HG02943 (cell line): Measurements from ENCODE around the gene SNX5.
A peak's percentile ranks its signal among the peaks of the same experiment; 100 is the strongest.

ENCODE experiments used
- ATAC-seq: cut with Tn5 transposase; IDR thresholded peaks from one replicate; pipeline ENCODE4 v1.9.1; 2021; ENCODE audit warnings: mild to moderate bottlenecking, low read depth, moderate library complexity; ENCODE audit not compliant: unreplicated experiment

The SNX5 gene

GRCh38 chr20:17943343-17943742 lies 25.3 kb downstream of the SNX5 start:
- ATAC-seq: no peak

- ATAC-seq: no peak
These were observed 26.8 kb downstream of the SNX5 start for GRCh38 chr20:17941826-17942196.

- no peak for ATAC-seq
These were observed 27.3 kb downstream of the SNX5 start for GRCh38 chr20:17941087-17941825.

- no peak for ATAC-seq
These were observed 28.2 kb downstream of the SNX5 start for GRCh38 chr20:17940224-17940971.

GRCh38 chr20:17939622-17940223 lies 28.9 kb downstream of the SNX5 start:
- no peak for ATAC-seq

DNA sequence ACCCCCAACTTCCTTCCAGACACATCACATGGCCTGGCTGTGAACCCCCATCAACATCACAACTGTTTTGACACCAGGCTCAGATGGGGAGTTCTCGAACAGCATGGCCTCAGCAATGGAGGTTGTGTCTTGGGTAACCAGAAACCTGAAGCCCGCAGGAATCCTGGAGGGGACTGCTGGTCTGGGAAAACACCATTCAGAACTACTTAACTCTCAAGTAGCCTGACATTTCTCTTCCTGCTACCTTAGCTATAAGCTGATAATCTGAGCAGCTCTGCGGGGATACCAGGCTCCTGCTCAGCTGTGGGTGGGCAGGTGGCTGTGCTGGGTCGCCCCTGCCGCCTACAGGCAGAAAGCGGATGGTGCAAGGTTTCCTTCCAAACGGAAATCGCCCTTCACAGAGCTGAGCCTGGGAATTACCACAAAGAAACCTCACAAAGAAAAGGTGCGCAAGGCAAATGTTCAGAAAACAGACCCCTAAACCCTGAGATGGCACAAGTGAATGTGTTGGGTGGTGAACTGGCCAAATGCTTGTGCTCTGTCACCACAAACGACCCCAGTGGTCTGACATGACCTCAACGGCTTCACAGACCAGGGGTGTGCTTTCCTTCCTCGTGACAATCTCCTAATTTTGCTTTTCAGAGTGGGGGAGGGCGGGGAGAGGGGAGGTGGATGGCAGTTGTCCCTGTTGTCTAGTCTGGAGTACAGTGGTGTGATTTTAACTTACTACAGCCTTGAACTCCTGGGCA lies 29.5 kb downstream of the SNX5 start:
- peak; percentile 69 for ATAC-seq

DNA sequence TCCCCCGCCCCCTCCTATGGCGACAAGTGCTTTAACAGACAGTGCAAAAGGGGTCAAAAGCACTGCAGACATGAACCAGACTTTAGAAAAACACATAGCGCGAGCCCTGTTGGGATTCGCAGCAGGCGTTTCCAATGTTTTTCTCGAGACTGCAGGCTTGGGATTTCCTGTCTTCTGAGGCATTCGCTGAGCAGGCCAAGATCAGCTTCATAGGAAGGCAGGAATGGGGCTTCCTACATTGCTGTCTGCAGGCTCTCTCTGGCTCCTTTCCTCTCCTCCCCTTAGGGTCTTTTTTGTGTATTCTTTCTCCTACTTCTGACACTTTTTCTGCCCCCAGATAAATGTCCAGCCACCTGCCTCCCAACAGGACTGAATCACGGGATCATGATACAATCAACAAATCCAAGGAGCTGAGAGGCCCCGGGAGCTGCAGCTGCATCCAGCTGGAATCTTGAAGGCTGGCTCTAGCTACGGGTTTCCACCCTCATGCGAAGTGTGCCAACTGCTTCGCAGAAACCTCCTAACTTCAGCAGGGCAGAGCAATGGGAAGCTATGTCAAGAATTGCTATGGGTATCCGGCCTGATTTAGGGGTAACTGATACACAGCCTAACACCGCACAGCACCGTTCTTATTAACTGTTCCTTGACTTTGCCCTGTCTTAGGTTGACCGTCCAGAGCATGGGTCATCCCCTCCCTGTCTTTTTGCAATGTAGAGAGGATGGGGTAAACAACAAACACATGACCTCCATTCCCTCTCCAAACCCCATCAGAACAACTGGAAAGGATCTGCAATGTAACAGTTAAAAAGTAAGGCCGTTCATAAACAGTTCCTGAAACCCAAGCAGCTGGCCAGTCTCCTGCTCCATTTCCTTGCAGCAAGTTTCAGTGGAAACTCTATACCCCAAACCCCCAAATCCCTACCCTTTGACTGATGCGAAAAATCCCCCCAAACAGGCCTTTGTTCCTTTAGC lies 31.5 kb downstream of the SNX5 start:
- ATAC-seq: no peak

DNA sequence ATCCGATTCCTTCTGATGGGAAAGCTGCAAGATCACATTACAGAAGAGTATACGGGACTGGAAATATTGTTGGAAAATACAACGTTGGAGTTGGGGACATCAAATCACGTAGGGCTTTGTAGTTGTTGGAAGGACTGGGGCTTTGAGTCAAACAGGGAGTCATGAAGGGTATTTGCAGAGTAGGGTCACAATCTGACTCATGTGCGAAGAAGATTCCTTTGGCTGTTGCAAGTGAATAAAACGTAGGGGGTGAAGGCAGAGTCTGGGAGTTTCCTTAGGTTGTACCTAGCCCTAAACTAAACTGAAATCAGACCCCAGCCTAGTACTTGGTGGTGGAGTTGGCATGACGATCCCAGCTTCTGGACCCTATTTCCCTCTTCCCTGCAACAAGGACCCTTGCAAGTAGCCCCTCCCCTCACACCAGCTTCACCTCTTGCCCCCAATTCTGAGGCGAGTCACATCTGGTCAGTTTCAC lies 32.3 kb downstream of the SNX5 start:
- no peak for ATAC-seq

- ATAC-seq: no peak
These were observed 32.8 kb downstream of the SNX5 start for GRCh38 chr20:17935761-17936160.

DNA sequence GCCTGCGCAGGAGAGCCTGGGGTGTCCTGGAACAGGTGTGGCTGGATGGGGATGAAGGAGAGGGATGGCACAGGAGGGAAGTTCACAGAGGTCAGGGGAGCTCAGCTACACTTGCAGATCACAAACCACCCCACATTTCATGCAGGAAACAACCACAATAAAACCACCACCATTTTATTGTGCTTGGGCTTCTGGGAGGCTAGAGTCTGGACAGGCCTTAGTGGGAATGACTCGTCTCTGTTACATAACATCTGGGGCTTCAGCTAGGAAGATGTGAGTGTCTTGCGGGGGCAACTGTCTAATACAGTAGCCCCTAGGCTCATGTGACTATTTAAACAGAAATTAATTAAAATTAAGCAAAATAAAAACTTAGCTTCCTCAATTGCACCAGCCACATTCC lies 33.4 kb downstream of the SNX5 start:
- no peak for ATAC-seq

- ATAC-seq: no peak
These were observed 34.3 kb downstream of the SNX5 start for GRCh38 chr20:17934141-17934862.

- ATAC-seq: no peak
These were observed 34.9 kb downstream of the SNX5 start for GRCh38 chr20:17933711-17934110.

DNA sequence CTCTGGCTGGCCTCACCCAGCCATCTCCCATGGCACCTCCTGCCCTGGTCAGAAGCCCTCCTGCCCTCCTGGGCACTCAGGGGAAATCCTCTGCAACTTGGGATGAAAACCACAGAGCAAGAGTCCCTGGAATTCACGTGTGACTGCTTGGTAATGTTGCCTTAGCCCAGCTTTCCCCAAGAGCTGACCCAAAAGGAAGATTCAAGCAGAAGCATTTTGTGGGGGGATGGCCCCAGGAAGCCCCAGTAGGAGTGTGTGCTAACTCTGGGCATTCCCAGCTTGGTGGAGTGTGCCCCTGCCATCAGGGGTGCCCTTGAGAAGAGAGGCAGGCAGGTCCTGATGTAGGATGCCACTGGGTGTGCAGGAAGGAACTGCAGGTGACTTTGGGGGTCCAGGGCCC lies 35.5 kb downstream of the SNX5 start:
- ATAC-seq: no peak

GRCh38 chr20:17932396-17932795 lies 36.2 kb downstream of the SNX5 start:
- no peak for ATAC-seq

DNA sequence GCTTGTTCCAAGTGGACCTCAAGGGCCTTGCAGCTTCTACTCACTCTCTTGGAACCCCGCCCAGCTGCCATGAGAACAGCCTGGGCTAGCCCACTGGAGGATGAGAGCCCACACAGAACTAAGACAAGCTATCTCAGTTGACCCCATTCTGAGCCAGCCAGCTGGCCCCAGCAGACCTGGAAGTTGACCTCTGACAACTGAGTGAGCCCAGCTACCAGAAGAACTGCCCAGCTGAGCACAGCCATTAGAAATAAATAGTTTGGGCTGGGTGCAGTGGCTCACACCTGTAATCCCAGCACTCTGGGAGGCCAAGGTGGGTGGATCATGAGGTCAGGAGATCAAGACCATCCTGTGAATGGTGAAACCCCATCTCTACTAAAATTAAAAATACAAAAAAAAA lies 37.1 kb downstream of the SNX5 start:
- no peak for ATAC-seq

GRCh38 chr20:17928633-17929311 lies 39.8 kb downstream of the SNX5 start:
- ATAC-seq: no peak

DNA sequence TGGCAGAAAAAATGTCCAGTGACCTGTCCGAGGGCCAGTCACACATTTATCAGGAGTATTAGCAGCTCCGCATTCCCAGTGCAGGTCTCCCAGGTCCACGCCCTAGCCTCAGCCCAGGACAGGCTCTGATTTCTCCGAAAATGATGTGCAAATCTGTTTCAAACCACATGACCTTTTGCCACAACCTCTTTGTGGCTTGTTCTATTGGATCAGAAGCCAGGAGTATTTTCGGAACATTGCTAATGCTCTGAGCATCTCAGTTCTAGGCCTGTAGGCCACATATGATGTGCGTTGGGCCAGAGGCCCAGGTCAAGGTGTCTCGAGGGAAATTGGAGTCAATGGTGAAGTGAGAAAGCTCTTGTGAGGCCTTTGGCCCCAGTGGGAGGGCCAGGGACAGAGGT lies 40.4 kb downstream of the SNX5 start:
- no peak for ATAC-seq

DNA sequence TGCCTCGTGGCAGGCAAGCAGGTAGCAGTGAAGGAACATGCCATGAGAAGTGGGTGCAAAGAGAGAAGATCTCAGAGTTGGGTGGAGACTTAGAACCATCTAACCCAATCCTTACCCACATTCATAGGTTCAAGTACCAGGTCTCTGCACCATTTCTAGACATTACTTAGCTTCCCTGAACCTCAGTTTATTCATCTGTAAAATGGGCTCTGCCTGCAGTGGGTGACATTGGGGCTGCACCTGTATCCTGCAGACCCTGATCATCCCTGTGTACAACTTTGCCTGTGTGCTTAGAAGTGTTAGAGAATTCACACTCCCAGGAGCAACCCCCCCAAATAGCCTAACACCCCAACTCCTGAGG lies 42.7 kb downstream of the SNX5 start:
- ATAC-seq: no peak
